ENCODE measurements around the gene DAZAP1. TPM values are rescaled to one million over a fixed set of nuclear protein-coding genes. Genes with fewer than 3 reads are reported as not detected.

DAZAP1 gene
- total RNA-seq, 1 donor from 2014 or later = 107 TPM

DNA sequence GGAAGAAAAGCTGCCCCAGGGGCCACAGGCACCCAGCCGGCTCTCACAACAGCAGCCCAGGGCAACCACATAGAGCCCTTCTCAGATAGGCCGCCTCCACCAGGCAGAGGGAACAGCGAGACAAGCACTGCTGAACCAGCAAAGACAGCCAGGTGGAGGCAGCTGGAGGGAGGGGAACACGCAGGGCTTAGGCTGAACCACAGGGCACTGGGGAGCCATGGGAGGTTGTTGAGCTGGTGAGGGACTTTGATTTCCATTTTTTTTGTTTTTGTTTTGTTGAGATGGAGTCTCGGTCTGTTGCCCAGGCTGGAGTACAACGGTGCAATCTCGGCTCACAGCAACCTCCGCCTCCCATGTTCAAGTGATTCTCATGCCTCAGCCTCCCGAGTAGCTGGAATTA, 9.5 kb upstream of the DAZAP1 start:
- Mint-ChIP-seq H3K27ac (peak overlapping the region; percentile 46), H3K9me3 (no peaks in the 10 kb centered on the region), H3K4me1 (peaks cover 4% of the 10 kb centered on the region), H3K36me3 (no peaks in the 10 kb centered on the region), H3K27me3 (ENCODE audit: insufficient read depth, low read depth) (peaks cover 3% of the 10 kb centered on the region), H3K4me3 (peak overlapping the region; percentile 21)
- Histone ChIP-seq H3K4me3 (no peak overlapping the region), H3K4me1 (no peaks in the 10 kb centered on the region), H3K4me2 (no peak overlapping the region), H4K20me1 (ENCODE audit: low read depth) (peaks cover 24% of the 10 kb centered on the region), H3K27ac (no peak overlapping the region), H3K9me3 (ENCODE audit: low read depth) (no peaks in the 10 kb centered on the region), H2AFZ (replicated peaks) (no peak overlapping the region), H3F3A (ENCODE audit: low read depth) (no peaks in the 10 kb centered on the region), H3K36me3 (no peaks in the 10 kb centered on the region), H3K79me2 (ENCODE audit: low read depth) (peaks cover 8% of the 10 kb centered on the region), H3K27me3 (peaks cover 7% of the 10 kb centered on the region), H3K9ac (no peak overlapping the region)
- TF ChIP-seq, protein P1, sequence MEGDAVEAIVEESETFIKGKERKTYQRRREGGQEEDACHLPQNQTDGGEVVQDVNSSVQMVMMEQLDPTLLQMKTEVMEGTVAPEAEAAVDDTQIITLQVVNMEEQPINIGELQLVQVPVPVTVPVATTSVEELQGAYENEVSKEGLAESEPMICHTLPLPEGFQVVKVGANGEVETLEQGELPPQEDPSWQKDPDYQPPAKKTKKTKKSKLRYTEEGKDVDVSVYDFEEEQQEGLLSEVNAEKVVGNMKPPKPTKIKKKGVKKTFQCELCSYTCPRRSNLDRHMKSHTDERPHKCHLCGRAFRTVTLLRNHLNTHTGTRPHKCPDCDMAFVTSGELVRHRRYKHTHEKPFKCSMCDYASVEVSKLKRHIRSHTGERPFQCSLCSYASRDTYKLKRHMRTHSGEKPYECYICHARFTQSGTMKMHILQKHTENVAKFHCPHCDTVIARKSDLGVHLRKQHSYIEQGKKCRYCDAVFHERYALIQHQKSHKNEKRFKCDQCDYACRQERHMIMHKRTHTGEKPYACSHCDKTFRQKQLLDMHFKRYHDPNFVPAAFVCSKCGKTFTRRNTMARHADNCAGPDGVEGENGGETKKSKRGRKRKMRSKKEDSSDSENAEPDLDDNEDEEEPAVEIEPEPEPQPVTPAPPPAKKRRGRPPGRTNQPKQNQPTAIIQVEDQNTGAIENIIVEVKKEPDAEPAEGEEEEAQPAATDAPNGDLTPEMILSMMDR (IDR thresholded peaks at IDR 0.05) = no peak
- TF ChIP-seq EZH2phosphoT487 (IDR thresholded peaks at IDR 0.05) (no peak), EZH2 (IDR thresholded peaks at IDR 0.05) (no peak)
- DNase-seq (ENCODE audit: low spot score) = no peak

DNA sequence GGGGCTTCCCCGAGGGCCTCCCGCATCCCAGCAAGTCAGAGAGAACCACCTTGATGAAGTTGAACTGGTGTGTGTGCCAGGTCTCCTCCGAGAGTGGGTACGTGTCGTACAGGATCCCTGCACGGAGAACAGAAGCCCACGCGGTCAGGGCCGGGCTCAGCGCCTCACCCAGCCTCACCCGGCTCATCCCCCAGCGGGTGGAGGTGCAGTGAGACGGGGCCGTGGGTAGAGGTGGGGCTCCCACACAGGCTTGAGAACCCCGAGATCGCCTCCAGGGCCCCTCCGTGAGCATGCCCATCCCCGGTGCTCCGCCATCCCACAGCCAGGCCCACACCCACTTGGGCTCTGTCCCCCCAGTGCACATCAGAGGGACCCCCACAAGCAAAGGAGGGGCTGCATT, 8.3 kb upstream of the DAZAP1 start:
- no peak overlapping the region for H3K4me3 ChIP-seq
- H3K9me3 ChIP-seq (ENCODE audit: low read depth) = no peaks in the 10 kb centered on the region
- no peak overlapping the region for H3K27ac ChIP-seq
- H3K4me1 Mint-ChIP-seq = peaks cover 9% of the 10 kb centered on the region
- H3K79me2 ChIP-seq (ENCODE audit: low read depth) = peaks cover 8% of the 10 kb centered on the region
- TF ChIP-seq, protein P1 (IDR thresholded peaks at IDR 0.05) = no peak
- TF ChIP-seq EZH2 (IDR thresholded peaks at IDR 0.05) (no peak), EZH2phosphoT487 (IDR thresholded peaks at IDR 0.05) (no peak)
- H3K9me3 Mint-ChIP-seq = no peaks in the 10 kb centered on the region
- no peak overlapping the region for H3K4me2 ChIP-seq
- peaks cover 7% of the 10 kb centered on the region for H3K27me3 ChIP-seq
- H3F3A ChIP-seq (ENCODE audit: low read depth) = peaks cover 6% of the 10 kb centered on the region
- no peak overlapping the region for H2AFZ ChIP-seq (replicated peaks)
- DNase-seq (ENCODE audit: low spot score) = no peak
- H3K36me3 ChIP-seq = no peaks in the 10 kb centered on the region
- H3K9ac ChIP-seq = no peak overlapping the region
- H3K4me3 Mint-ChIP-seq = no peak overlapping the region
- H3K27me3 Mint-ChIP-seq (ENCODE audit: insufficient read depth, low read depth) = peaks cover 3% of the 10 kb centered on the region
- no peaks in the 10 kb centered on the region for H3K36me3 Mint-ChIP-seq
- no peak overlapping the region for H3K27ac Mint-ChIP-seq
- H3K4me1 ChIP-seq = no peaks in the 10 kb centered on the region
- H4K20me1 ChIP-seq (ENCODE audit: low read depth) = peaks cover 21% of the 10 kb centered on the region

DNA sequence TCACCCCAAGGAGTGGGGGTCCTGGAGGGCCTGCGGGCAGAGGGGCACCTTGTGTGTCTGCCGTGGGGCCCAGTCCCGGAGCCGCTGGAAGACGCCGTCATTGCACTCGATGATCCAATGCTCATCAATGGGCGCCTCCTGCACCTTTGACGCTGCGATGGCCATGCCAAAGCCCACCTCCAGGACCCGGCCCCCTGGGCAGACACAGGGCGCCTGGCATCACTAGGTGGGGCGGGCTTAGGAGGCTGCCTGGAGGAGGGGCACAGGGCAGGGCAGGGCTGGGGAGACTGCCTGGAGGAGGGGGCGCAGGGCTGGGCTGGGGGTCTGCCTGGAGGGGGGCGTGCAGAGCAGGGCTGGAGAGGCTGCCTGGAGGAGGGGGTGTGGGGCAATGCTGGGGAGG, 7.6 kb upstream of the DAZAP1 start:
- H3K9me3 Mint-ChIP-seq = no peaks in the 10 kb centered on the region
- no peak overlapping the region for H3K27ac Mint-ChIP-seq
- peaks cover 6% of the 10 kb centered on the region for H3F3A ChIP-seq (ENCODE audit: low read depth)
- H3K27ac ChIP-seq = no peak overlapping the region
- H3K4me1 Mint-ChIP-seq = peaks cover 9% of the 10 kb centered on the region
- no peak overlapping the region for H2AFZ ChIP-seq (replicated peaks)
- H3K9ac ChIP-seq = no peak overlapping the region
- no peaks in the 10 kb centered on the region for H3K9me3 ChIP-seq (ENCODE audit: low read depth)
- H3K36me3 Mint-ChIP-seq = no peaks in the 10 kb centered on the region
- H4K20me1 ChIP-seq (ENCODE audit: low read depth) = peaks cover 18% of the 10 kb centered on the region
- no peak overlapping the region for H3K4me3 Mint-ChIP-seq
- H3K4me1 ChIP-seq = no peaks in the 10 kb centered on the region
- no peak overlapping the region for H3K4me3 ChIP-seq
- H3K79me2 ChIP-seq (ENCODE audit: low read depth) = peaks cover 8% of the 10 kb centered on the region
- DNase-seq (ENCODE audit: low spot score) = no peak
- peaks cover 3% of the 10 kb centered on the region for H3K27me3 Mint-ChIP-seq (ENCODE audit: insufficient read depth, low read depth)
- H3K4me2 ChIP-seq = no peak overlapping the region
- no peaks in the 10 kb centered on the region for H3K36me3 ChIP-seq
- H3K27me3 ChIP-seq = peaks cover 7% of the 10 kb centered on the region
- TF ChIP-seq, protein P1 (IDR thresholded peaks at IDR 0.05) = no peak
- TF ChIP-seq EZH2 (IDR thresholded peaks at IDR 0.05) = no peak
- TF ChIP-seq EZH2phosphoT487 (IDR thresholded peaks at IDR 0.05) = no peak
